Liver (tissue), 9 donors: ENCODE results near the gene TMED6. TPM values are rescaled to one million over a fixed set of nuclear protein-coding genes. Genes with fewer than 3 reads are reported as not detected.

Experiments used
- DNase-seq: peaks from one replicate; pipeline ENCODE4 v3.0.0-alpha.2; 2017; ENCODE audit warnings: low spot score
- H3K27ac ChIP-seq, 2 donors: one replicate each; pipeline ENCODE4 v1.7.0; 2013; ENCODE audit warnings: inconsistent platforms in 2 of 2, low read length in 2 of 2, control low read depth in 1 of 2, low read depth in 1 of 2, mild to moderate bottlenecking in 1 of 2
- H3K27me3 ChIP-seq, 4 donors: one replicate each; pipeline versions ENCODE4 v1.6.1 to v1.7.0; 2013; ENCODE audit warnings: low read length in 3 of 4, inconsistent platforms in 1 of 4, mild to moderate bottlenecking in 1 of 4, moderate library complexity in 1 of 4; ENCODE audit not compliant: control insufficient read depth in 4 of 4, insufficient read depth in 4 of 4
- H3K36me3 ChIP-seq, 4 donors: one replicate each; pipeline versions ENCODE4 v1.6.1 to v1.7.0; 2013; ENCODE audit warnings: low read length in 3 of 4, mild to moderate bottlenecking in 3 of 4, low read depth in 1 of 4, moderate library complexity in 1 of 4; ENCODE audit not compliant: control insufficient read depth in 4 of 4, insufficient read depth in 3 of 4
- H3K4me1 ChIP-seq, 4 donors: one replicate each; pipeline versions ENCODE4 v1.6.1 to v1.7.0; 2013; ENCODE audit warnings: low read length in 3 of 4, mild to moderate bottlenecking in 3 of 4, moderate library complexity in 1 of 4; ENCODE audit not compliant: control insufficient read depth in 4 of 4, insufficient read depth in 4 of 4
- H3K4me3 ChIP-seq, 3 donors: one replicate each; pipeline versions ENCODE4 v1.6.1 to v1.7.0; 2013; ENCODE audit warnings: low read length in 3 of 3, control low read depth in 1 of 3, low read depth in 1 of 3, mild to moderate bottlenecking in 1 of 3
- H3K9ac ChIP-seq, 2 donors: one replicate each; pipeline ENCODE4 v1.7.0; 2013; ENCODE audit warnings: low read length in 2 of 2, mild to moderate bottlenecking in 2 of 2, moderate library complexity in 2 of 2, control low read depth in 1 of 2, low read depth in 1 of 2
- H3K9me3 ChIP-seq, 4 donors: one replicate each; pipeline versions ENCODE4 v1.6.1 to v1.7.0; 2013; ENCODE audit warnings: low read length in 3 of 4; ENCODE audit not compliant: control insufficient read depth in 4 of 4
- ATF3 ChIP-seq: IDR thresholded peaks from 2 replicates; pipeline ENCODE4 v1.6.1; 2016; ENCODE audit warnings: antibody characterized with exemption
- CTCF ChIP-seq: fragments of 150-350 bp; IDR thresholded peaks from 2 replicates; pipeline ENCODE4 v1.5.1; 2017; ENCODE audit warnings: improper control_type of control experiment, low read depth, low read length; ENCODE audit not compliant: missing input control
- EGR1 ChIP-seq, 2 donors: IDR thresholded peaks; 2 replicates each; pipeline ENCODE4 v1.6.1; 2016 to 2018; ENCODE audit warnings: antibody characterized with exemption in 2 of 2, low read depth in 2 of 2
- FOXA1 ChIP-seq: IDR thresholded peaks from 2 replicates; pipeline ENCODE4 v1.6.1; 2016; ENCODE audit warnings: antibody characterized with exemption
- FOXA2 ChIP-seq: IDR thresholded peaks from 2 replicates; pipeline ENCODE4 v1.6.1; 2016; ENCODE audit warnings: antibody characterized with exemption
- GABPA ChIP-seq, 2 donors: IDR thresholded peaks in 1 of 2; conservative IDR thresholded peaks in 1 of 2; 2 replicates each; pipeline ENCODE4 v1.6.1; 2016; ENCODE audit warnings: antibody characterized with exemption in 2 of 2, mild to moderate bottlenecking in 1 of 2, moderate library complexity in 1 of 2
- HNF4A ChIP-seq, 2 donors: conservative IDR thresholded peaks; 2 replicates each; pipeline ENCODE4 v1.6.1; 2016; ENCODE audit warnings: antibody characterized with exemption in 2 of 2, mild to moderate bottlenecking in 2 of 2
- HNF4G ChIP-seq: IDR thresholded peaks from 2 replicates; pipeline ENCODE4 v1.6.1; 2016; ENCODE audit warnings: antibody characterized with exemption
- JUND ChIP-seq, 2 donors: IDR thresholded peaks; 2 replicates each; pipeline ENCODE4 v1.6.1; 2016; ENCODE audit warnings: antibody characterized with exemption in 2 of 2
- MAX ChIP-seq: IDR thresholded peaks from 2 replicates; pipeline ENCODE4 v1.6.1; 2016; ENCODE audit warnings: antibody characterized with exemption
- NR2F2 ChIP-seq: IDR thresholded peaks from 2 replicates; pipeline ENCODE4 v1.6.1; 2016; ENCODE audit warnings: antibody characterized with exemption
- RAD21 ChIP-seq, 2 donors: IDR thresholded peaks; 2 replicates each; pipeline ENCODE4 v1.6.1; 2016; ENCODE audit warnings: antibody characterized with exemption in 2 of 2, mild to moderate bottlenecking in 2 of 2
- REST ChIP-seq: IDR thresholded peaks from 2 replicates; pipeline ENCODE4 v1.6.1; 2016; ENCODE audit warnings: antibody characterized with exemption, mild to moderate bottlenecking
- RXRA ChIP-seq, 2 donors: IDR thresholded peaks; 2 replicates each; pipeline ENCODE4 v1.6.1; 2017 to 2018; ENCODE audit warnings: antibody characterized with exemption in 2 of 2, mild to moderate bottlenecking in 1 of 2
- SP1 ChIP-seq: IDR thresholded peaks from 2 replicates; pipeline ENCODE4 v1.6.1; 2018; ENCODE audit warnings: antibody characterized with exemption, mild to moderate bottlenecking
- TAF1 ChIP-seq: conservative IDR thresholded peaks from 2 replicates; pipeline ENCODE4 v1.6.1; 2016; ENCODE audit warnings: antibody characterized with exemption, mild to moderate bottlenecking
- YY1 ChIP-seq: IDR thresholded peaks from 2 replicates; pipeline ENCODE4 v1.6.1; 2016; ENCODE audit warnings: antibody characterized with exemption, mild to moderate bottlenecking
- ZBTB33 ChIP-seq: IDR thresholded peaks from 2 replicates; pipeline ENCODE4 v1.6.1; 2016; ENCODE audit warnings: antibody characterized with exemption
- WGBS: extraction: QIAGEN DNeasy Blood & Tissue Kit; methylation state at CpG from one replicate; pipeline ENCODE4 v1.1.7; 2013; 5-methylcytosine and 5-hydroxymethylcytosine counted together
- polyA plus RNA-seq, 2 donors: library from polyadenylated mRNA; stranded (reverse) in 1 of 2; unstranded in 1 of 2; fragments of 200-250 nt in 1 of 2; fragments of >200 nt in 1 of 2; fragmentation: Nextera tagmentation in 1 of 2; extraction: Ambion mirVana in 1 of 2; gene quantifications; one replicate each; pipeline versions ENCODE4 v1.2.1 to v1.2.3, GENCODE V29; 2013 to 2015
- total RNA-seq, 2 donors: library from RNA; depleted of rRNA; stranded (reverse); fragments of >200 nt; gene quantifications; one replicate each; pipeline ENCODE4 v1.2.3, GENCODE V29; 2014
- donor health status: healthy.
- donor health status: healthy.
- donor health status: healthy.
- donor health status: healthy.
- donor health status: healthy.

Gene TMED6
- total and polyA plus RNA-seq, 4 donors, result 0.18 to 46.2 (median 11.0) TPM

GRCh38 chr16:69329369-69330285, 22.0 kb downstream of the TMED6 start:
- H3K9me3 ChIP-seq, result no peaks in the 10 kb centered on the region
- 5% methylated on average over 77 of the region's 77 CpGs for WGBS
- H3K4me3 ChIP-seq, result peak overlapping the region; percentile 55 to 88 (median 83)
- no peak for DNase-seq
- H3K9ac ChIP-seq, result peak overlapping the region in 1 of 2 donors; percentile 60
- H3K27ac ChIP-seq, result peak overlapping the region; percentile 85 to 87
- peaks cover 19 to 58% (median 43%) of the 10 kb centered on the region in 4 donors for H3K4me1 ChIP-seq
- H3K36me3 ChIP-seq, result peaks cover 8 to 27% (median 15%) of the 10 kb centered on the region in 4 donors
- TF ChIP-seq FOXA1, result no peak
- H3K27me3 ChIP-seq, result no peaks in the 10 kb centered on the region

GRCh38 chr16:69328854-69329316, 22.7 kb downstream of the TMED6 start:
- Histone ChIP-seq H3K36me3 (peaks cover 2 to 21% (median 7%) of the 10 kb centered on the region in 4 donors), H3K9ac (no peak overlapping the region), H3K4me1 (peaks cover 22 to 63% (median 51%) of the 10 kb centered on the region in 4 donors), H3K4me3 (peak overlapping the region; percentile 3 to 88 (median 83)), H3K9me3 (no peaks in the 10 kb centered on the region), H3K27me3 (no peaks in the 10 kb centered on the region), H3K27ac (peak overlapping the region; percentile 85 to 87)
- 52% methylated on average over 10 of the region's 10 CpGs for WGBS
- TF ChIP-seq HNF4G (no peak), REST (no peak), FOXA2 (no peak), EGR1 (IDR thresholded peaks at IDR 0.05; ENCODE audit: low read depth in 2 of 2) (no peak), HNF4A (conservative IDR thresholded peaks at IDR 0.05) (no peak), ZBTB33 (no peak), MAX (no peak), NR2F2 (no peak), RXRA (IDR thresholded peaks at IDR 0.05) (no peak), FOXA1 (no peak), TAF1 (no peak), ATF3 (no peak), RAD21 (IDR thresholded peaks at IDR 0.05) (no peak), CTCF (no peak), JUND (IDR thresholded peaks at IDR 0.05) (no peak), YY1 (no peak), SP1 (no peak), GABPA (IDR thresholded peaks at IDR 0.05 in 1 of 2, conservative IDR thresholded peaks at IDR 0.05 in 1 of 2) (no peak)
- DNase-seq, result no peak
